HG03520 (cell line): ENCODE data around the gene LGALS4.
"Not testable (repeated sequence)": the region's sequence is repeated elsewhere in the genome, so short reads cannot be mapped to it uniquely, and the experiment has no call there.

Experiments
- ATAC-seq: cut with Tn5 transposase; IDR thresholded peaks from one replicate; pipeline ENCODE4 v1.9.1; 2021; ENCODE audit warnings: mild to moderate bottlenecking, moderate library complexity; ENCODE audit not compliant: unreplicated experiment

The LGALS4 gene

GRCh38 chr19:38774181-38774950, 38.4 kb downstream of the LGALS4 start:
- ATAC-seq, result no peak

DNA sequence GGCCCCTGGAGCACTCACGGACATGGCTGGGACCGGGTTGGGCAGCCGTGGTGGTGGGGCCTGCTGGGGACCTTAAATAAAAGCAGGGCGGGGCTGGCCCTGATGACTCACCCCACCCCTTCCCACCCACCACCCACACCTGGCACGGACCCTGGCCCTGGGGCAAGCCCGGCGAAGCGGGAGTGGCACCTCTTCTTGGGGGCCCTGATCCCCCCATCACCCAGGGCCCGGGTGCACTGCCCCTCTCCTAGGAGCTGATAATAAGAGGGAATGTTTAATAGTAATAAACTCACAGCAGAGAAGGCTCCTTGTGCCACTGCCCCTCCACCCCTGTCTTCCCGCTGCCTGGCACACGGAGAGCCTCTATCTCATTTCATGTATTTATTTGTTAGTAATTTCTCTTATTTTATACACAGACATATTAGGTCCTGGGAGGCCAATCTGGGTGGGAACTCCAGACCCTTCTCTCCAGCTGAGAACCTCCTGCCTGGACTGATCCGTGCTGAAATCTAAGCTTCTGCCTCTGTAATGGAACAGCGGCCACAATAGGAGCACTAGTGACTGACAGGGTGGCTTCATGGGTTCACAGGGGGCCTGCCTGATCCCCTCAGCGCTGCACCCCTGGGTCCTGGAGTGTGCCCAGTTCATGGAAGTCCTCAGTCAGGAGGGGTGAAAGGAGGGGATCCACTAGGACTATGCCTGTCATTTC, 39.1 kb downstream of the LGALS4 start, which contains the start of gene LGALS7:
Gene LGALS7 (minus strand): TSS at position 49 of the 709 bp plus-strand sequence. CDS start 25 bp downstream, at position 24.
- no peak for ATAC-seq

GRCh38 chr19:38771569-38771968, 41.2 kb downstream of the LGALS4 start:
- ATAC-seq, result not testable (repeated sequence)

- not testable (repeated sequence) for ATAC-seq
These were observed 41.8 kb downstream of the LGALS4 start for GRCh38 chr19:38770949-38771275.

DNA sequence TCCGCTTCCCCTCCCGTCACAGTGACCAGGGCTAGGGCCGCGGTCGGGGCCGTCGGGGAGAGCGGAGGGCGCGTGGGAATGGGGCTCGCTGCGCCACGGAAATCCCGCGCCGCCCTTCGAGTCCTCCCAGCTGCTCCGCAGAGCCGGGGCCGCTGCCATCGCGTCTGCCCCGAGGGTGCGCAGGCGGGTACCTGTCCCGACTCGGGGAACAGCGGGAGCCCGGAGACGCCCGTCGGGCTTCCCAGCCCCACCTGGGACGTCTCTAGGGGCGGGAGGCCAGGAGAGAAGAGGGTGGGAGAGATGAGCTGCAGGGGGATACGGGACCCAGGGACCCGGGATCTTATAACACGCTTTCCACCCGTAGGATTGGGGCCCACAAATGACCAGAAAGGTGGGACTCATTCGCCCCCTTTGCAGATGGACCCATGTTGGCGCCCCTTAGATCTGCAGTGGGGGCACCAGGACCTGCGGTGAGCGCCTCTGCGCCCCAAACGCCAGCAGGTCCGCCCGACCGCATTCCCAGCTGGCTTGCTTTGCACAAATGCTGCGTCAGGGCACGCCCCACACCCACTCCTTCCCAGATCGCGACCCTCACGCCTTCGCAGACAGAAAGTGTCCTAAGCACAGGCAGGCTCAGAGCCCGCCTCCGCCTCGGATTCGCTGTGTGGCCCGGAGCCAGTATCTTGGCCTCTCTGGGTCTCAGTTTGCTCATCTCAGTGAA, 42.4 kb downstream of the LGALS4 start:
- ATAC-seq, result not testable (repeated sequence)

DNA sequence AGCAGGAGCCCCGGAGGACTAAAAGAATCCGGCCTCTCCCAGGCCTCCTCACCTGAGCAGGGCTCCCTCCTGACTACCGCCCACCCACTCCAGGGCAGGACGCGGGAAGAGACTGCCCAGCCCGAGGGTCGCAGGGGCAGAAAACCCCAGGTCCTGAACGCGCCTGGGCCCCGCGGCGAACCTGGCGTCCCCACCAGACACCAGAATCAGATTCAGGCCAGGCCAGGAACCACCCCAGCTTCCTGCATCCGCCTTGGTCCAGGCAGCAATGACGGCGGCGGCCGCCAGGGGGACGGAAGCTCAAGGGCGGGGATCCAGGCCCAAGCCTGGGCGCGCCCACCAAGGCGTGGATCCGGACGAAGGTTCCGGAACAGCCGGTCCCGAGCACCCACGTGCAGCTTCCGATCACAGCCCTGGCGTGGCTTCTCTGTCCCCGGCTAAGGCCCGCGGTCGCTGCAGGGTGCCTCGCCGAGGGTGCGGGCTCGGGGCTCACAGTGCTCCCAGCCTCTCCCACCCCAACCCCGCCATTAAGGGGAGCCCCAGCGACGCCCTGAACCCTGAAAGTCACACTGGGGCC, 43.0 kb downstream of the LGALS4 start:
- ATAC-seq, result peak; percentile 67

GRCh38 chr19:38766276-38767047, 46.3 kb downstream of the LGALS4 start:
- no peak for ATAC-seq

- no peak for ATAC-seq
These were observed 47.5 kb downstream of the LGALS4 start for GRCh38 chr19:38765214-38765613.

GRCh38 chr19:38763795-38764220, 48.9 kb downstream of the LGALS4 start:
- ATAC-seq, result no peak

- not testable (repeated sequence) for ATAC-seq
These were observed 50.8 kb downstream of the LGALS4 start for GRCh38 chr19:38761884-38762389.

DNA sequence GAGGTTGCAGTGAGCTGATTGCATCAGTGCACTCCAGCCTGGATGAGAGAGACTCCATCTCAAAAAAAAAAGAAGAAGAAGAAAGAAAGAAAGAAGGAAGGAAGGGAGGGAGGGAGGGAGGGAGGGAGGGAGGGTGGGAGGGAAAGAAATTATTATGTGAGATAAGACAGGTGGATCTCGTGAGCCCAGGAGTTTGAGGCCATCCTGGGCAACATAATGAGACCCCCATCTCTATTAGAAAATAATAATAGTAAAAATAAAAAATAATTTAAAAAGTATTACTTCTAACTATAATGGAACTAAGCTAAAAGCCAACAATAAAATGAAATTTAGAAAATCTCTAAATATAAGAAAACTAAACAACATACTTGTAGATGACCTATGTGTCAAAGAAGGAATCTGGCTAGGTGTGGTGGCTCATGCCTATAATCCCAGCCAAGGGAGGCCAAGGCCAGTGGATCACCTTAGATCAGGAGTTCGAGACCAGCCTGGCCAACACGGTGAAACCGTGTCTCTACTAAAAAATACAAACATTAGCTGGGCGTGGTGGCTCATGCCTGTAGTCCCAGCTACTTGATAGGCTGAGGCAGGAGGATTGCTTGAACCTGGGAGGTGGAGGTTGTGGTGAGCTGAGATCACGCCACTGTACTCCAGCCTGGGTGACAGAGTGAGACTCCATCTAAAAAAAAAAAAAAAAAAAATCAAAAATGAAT, 51.8 kb downstream of the LGALS4 start:
- ATAC-seq, result not testable (repeated sequence)

DNA sequence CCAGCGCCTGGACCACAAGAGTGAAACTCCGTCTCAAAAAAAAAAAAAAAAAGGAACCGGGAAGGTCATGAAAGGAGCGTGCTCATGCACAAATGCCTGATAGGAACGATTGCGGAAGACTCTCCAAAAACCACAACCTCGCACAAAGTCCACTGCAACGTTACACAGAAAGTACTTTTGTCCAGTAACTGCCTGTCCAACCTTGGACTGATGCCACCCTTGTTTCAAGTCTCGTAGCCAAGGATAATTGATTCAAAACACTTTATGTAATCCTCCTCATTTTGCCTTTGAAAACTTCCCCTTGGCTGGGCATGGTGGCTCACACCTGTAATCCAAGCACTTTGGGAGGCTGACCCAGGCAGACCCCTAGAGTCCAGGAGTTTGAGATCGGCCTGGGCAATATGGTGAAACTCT, 53.1 kb downstream of the LGALS4 start:
- ATAC-seq, result no peak

DNA sequence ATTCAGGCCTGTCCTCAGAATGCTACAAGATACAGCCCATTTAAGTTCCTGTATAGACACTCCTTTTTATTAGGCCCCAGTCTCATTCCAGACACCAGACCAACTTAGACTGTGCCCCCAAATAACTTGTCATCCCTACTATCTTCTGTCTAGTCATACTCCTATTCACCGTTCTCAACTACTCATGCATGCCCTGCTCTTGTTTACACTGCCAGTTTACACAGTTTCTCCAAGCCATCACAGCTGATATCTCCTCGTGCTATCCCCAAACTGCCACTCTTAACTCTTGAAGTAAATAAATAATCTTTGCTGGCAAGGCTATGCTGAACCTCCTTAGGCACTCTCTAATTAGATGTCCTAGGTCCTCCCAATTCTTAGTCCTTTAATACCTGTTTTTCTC, 58.5 kb downstream of the LGALS4 start:
- not testable (repeated sequence) for ATAC-seq

DNA sequence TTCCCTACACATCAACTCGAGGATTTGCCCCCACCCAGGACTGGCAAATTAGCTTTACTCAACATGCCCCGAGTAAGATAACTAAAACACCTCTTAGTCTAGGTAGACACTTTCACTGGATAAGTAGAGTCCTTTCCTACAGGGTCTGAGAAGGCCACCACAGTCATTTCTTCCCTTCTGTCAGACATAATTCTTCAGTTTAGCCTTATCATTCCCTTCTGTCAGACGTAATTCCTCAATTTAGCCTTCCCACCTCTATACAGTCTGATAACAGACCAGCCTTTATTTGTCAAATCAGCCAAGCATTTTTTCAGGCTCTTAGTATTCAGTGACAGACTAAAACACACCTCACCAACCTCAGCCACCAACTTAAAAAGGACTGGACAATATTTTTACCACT, 59.0 kb downstream of the LGALS4 start:
- not testable (repeated sequence) for ATAC-seq
